NCI-H69 (cell line): Measurements from ENCODE around the gene DLGAP5.

ENCODE experiments used
- DNase-seq: peaks from one replicate; lab custom pipeline; 2025; lab: John Stamatoyannopoulos, UW

The DLGAP5 gene

GRCh38 chr14:55191203-55192053 lies at the start of gene DLGAP5:
Gene DLGAP5 (minus strand): TSS chr14:55191585. CDS start chr14:55189179, 2,406 bp downstream.
- DNase-seq = peak; percentile 99

DNA sequence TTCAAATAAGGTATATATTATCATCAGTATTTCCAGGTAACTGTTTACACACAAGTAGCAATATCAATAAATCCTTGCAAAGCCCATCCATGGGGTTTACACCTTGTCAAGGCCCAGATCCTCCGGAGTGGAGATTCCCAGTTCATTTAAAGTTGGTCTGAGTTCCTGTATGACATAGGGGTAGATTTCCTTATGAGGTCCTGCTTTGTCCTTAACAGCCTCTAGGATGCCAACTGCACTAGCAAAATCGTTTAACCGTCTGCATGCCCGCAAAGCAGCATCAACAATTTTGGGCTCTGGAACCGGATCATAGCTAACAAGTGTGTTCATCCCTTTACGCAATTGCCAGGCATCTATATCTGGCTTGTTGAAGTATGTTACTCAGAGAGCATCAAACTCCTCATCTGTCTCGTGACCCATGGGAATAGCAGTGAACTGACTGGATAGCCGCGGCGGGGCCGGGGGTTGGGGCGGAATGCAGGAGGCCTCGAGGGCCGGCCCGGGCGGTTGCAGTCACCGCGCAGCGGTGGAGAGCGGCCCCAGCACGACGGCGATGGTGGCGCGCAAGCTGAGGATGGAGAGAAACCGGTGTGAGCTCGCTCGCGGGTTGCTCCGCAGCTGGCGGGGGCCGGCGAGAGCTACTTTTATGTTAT lies 49.3 kb upstream of the DLGAP5 start:
- no peak for DNase-seq

GRCh38 chr14:55239320-55239719 lies 47.9 kb upstream of the DLGAP5 start:
- no peak for DNase-seq

DNA sequence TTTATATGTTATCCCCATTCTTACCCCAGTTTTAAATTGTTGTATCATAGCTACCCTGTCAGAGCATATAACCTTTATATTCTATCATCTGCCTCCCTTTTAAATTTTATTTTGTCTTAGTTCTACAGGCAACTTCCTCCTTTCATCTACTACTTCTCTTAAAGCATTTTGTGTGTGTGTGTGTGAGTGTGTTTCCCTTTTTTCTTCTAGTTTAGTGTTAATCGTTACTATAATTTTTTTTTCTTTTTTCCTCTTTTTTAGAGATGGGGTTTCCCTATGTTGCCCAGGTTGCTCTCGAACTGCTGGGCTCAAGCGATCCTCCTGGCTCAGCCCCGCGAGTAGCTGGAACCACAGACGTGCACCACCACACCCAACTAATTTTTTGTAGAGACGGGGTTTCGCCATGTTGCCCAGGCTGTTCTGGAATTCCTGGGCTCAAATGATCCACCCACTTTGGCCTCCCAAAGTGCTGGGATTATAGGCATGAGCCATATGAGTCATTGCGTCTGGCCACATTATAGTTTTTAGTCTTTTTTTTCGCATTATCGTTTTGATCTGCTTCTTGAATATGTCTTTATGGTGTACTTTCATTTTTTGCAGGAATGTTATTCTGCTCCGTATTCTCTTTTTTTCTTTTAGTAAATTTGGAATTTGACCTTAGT lies 46.8 kb upstream of the DLGAP5 start:
- DNase-seq = no peak

- DNase-seq = no peak
These were observed 42.2 kb upstream of the DLGAP5 start for GRCh38 chr14:55233591-55233990.

- DNase-seq = no peak
These were observed 36.9 kb upstream of the DLGAP5 start for GRCh38 chr14:55228261-55228660.

DNA sequence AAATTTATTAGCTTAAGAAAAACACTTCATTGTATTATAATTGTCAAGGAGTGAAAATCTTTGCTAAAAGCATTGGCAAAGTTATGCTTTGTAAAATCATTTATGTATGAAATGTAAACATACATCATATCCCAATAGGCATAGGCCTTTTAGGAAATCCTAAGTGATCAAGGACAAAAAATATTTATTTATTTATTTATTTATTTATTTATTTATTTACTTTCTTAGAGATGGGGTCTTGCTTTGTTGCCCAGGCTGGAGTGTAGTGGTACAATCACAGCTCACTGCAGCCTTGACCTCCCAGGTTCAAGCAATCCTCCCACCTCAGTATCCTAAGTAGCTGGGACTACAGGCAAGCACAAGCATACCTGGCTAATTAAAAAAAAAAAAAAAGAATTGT lies 32.0 kb upstream of the DLGAP5 start:
- DNase-seq = no peak

- no peak for DNase-seq
These were observed 30.6 kb upstream of the DLGAP5 start for GRCh38 chr14:55221968-55222367.

- no peak for DNase-seq
These were observed 29.8 kb upstream of the DLGAP5 start for GRCh38 chr14:55221186-55221585.

GRCh38 chr14:55220230-55220629 lies 28.8 kb upstream of the DLGAP5 start:
- no peak for DNase-seq

GRCh38 chr14:55212634-55213033 lies 21.2 kb upstream of the DLGAP5 start:
- peak; percentile 89 for DNase-seq

DNA sequence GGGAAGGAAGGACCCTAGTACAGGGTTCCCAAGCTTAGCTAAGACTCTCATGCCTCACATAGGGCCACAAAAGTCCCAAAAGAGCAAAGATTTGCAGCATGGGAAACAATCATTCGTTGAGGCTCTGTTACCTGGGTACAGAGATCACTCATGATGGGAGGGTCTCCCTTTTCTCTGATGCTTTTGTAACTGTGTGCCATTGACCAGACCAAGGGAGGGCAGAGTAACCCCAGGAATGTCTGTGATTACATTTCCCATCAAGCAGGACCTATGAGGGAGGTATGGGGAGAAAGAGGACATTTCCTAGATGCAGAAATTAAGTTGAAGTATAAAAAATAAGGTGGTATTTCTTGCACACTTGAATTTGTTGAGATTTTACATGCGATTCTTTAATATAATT lies 16.4 kb upstream of the DLGAP5 start:
- no peak for DNase-seq

DNA sequence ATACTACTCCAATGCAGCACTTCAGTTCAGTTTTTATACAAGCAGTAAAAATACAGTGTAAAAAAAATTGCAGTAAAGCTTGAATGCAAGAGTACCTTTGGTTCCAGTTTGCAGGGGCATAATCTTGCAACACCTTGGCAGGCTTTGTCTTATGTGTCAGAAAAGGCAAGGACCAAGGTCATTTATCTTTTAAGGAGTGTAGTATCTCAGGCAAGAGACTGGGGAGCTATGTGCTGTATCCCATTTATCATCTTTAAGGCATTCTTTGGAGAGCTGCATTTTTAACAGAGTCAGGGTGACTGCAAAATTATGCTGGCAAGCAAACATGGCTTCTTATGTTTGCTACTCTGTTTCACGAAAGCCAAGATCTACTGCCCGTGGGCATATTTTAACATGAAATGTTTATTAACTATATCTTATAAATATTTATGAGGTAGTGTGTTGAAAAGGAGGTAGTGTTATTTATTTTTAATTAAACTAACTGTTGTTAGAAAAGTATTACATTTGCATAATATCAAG lies 14.8 kb upstream of the DLGAP5 start:
- no peak for DNase-seq

DNA sequence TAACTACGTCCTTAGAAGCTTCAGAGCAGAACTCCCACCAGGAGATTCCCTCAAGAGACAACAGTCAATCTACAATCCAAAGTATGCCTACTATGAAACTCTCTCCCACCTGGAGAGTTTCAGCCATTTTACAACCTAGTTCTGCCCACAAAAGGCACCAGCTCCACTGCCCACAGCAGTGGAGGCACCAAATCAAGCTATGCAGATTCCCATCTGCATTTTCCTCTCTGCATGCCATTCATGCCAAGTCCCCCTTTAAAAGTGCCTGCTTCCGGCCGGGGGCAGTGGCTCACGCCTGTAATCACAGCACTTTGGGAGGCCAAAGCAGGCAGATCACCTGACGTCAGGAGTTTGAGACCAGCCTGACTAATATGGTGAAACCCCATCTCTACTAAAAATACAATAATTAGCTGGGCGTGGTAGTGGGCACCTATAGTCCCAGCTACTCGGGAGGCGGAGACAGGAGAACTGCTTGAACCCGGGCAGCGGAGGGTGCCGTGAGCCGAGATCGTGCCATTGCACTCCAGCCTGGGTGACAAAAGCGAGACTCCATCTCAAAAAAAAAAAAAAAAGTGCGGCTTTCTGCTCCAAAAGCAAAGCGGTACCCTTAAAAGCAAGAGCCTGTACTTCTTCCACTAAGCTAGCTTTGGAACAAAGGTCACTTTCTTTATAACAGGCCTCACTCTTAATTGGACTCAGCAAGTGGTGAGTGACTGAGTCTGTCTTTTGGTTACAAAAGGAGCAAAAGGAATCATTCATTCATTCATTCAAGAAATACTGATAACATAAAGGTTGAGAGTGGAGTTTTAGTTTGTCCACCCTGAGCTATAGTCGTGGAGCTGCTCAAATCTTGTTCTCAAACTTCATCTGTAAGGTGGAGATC lies 10.1 kb upstream of the DLGAP5 start:
- DNase-seq = peak; percentile 46

DNA sequence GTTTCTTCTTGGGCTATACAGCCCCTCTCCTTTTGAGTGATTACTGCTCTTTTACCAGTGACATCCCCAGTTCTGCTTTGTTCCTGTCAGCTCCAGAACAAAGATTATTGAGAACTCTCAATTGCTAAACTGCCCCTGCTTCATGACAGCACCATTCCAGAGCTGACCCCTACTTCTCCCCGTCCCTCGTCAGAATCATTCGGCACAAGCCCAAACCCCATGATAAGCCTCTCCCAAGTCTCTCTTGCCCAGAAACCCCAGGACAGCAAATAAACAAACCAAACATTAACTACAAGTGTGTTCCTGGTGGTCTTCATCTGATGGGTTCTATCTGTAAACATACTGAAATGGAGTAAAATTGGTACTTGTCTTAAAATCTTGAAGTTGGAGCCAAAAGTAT lies 9.3 kb upstream of the DLGAP5 start:
- DNase-seq = no peak

- DNase-seq = no peak
These were observed 7.4 kb upstream of the DLGAP5 start for GRCh38 chr14:55198749-55199148.

DNA sequence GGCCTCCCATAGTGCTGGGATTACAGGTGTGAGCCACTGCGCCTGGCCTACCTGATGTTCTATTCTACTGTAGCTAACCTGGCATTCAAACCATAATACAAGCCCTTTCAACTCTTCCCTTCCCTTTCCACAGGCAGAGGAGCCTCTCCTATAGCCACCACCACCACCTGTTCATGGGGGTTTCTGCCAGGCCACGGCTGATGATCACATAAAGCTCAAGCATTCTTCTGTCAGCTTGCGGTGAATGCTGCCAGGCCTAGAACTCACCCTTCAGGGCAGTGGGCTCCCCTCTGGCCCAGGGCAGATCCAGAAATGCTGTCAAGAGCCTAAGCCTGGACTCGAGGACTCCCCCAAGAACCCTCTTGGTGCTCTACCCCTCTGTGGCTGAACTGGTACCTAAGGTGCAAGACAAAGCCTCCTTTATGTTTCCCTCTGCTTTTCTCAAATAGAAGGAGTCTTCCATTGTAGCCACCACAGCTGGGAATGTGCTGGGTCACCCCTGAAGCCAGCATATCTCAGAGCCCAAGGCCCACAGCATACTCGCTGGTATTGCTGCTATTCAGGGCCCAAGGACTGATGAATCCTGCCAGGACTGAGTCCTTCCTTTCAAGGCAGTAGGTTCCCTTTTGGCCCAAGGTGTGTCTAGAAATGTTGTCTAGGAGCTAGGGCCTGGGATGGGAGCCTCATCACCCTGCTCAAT lies 3.4 kb upstream of the DLGAP5 start:
- DNase-seq = no peak

- DNase-seq = no peak
These were observed 753 bp upstream of the DLGAP5 start for GRCh38 chr14:55192054-55192621.

- DNase-seq = no peak
These were observed 531 bp downstream of the DLGAP5 start for GRCh38 chr14:55190906-55191202.

- no peak for DNase-seq
These were observed 2.6 kb downstream of the DLGAP5 start for GRCh38 chr14:55188686-55189295.

GRCh38 chr14:55180434-55180833 lies 11.0 kb downstream of the DLGAP5 start:
- DNase-seq = no peak
